Heart left ventricle (tissue), 16 donors: ENCODE results near the gene THOC5. TPM values are rescaled to one million over a fixed set of nuclear protein-coding genes. Genes with fewer than 3 reads are reported as not detected.
A peak's percentile ranks its signal among the peaks of the same experiment; 100 is the strongest.

Experiments
- ATAC-seq, 4 donors: fragments of 200-7000 bp; cut with Tn5 transposase; one replicate each; pipeline ENCODE4 v1.9.1; 2020 to 2022; ENCODE audit warnings: moderate library complexity in 4 of 4, mild to moderate bottlenecking in 3 of 4, moderate number of reproducible peaks in 1 of 4
- DNase-seq, 5 donors: peaks; one replicate each; pipeline ENCODE4 v3.0.0-alpha.2; 2020
- H3K27ac ChIP-seq, 12 donors: fragments of 200-600 bp; sonication (generic) in 4 of 12; one replicate each; pipeline versions ENCODE4 v1.5.0 to v1.8.0; 2016 to 2022; ENCODE audit warnings: mild to moderate bottlenecking in 2 of 12
- H3K27me3 ChIP-seq, 9 donors: fragments of 200-600 bp; sonication (generic) in 2 of 9; one replicate each; pipeline versions ENCODE4 v1.5.1 to v1.8.0; 2016 to 2022; ENCODE audit warnings: mild to moderate bottlenecking in 3 of 9
- H3K36me3 ChIP-seq, 9 donors: fragments of 200-600 bp; sonication (generic) in 2 of 9; one replicate each; pipeline versions ENCODE4 v1.5.0 to v1.8.0; 2018 to 2022; ENCODE audit warnings: mild to moderate bottlenecking in 2 of 9
- H3K4me1 ChIP-seq, 12 donors: fragments of 200-600 bp; sonication (generic) in 4 of 12; one replicate each; pipeline versions ENCODE4 v1.5.0 to v1.8.0; 2016 to 2022; ENCODE audit warnings: mild to moderate bottlenecking in 3 of 12
- H3K4me3 ChIP-seq, 12 donors: fragments of 200-600 bp; sonication (generic) in 4 of 12; one replicate each; pipeline versions ENCODE4 v1.5.0 to v1.8.0; 2017 to 2022; ENCODE audit warnings: mild to moderate bottlenecking in 9 of 12, moderate library complexity in 4 of 12
- H3K9me3 ChIP-seq, 12 donors: fragments of 200-600 bp; sonication (generic) in 4 of 12; one replicate each; pipeline versions ENCODE4 v1.5.0 to v1.8.0; 2016 to 2022; ENCODE audit warnings: mild to moderate bottlenecking in 1 of 12
- CTCF ChIP-seq, 12 donors: fragments of 200-600 bp; sonication (generic) in 4 of 12; IDR thresholded peaks; one replicate each; pipeline versions ENCODE4 v1.5.0 to v1.8.0; 2018 to 2022; ENCODE audit warnings: antibody characterized with exemption in 12 of 12, mild to moderate bottlenecking in 5 of 12
- POLR2A ChIP-seq, 2 donors: fragments of 450-650 bp; IDR thresholded peaks; one replicate each; pipeline ENCODE4 v1.6.1; 2017; ENCODE audit warnings: antibody characterized with exemption in 2 of 2, mild to moderate bottlenecking in 2 of 2, moderate library complexity in 2 of 2
- whole genome bisulfite sequencing, 4 donors: extraction: QIAGEN DNeasy Blood & Tissue Kit in 2 of 4; methylation state at CpG; one replicate each; pipeline versions ENCODE4 v1.1.5 to v1.1.7; 2013 to 2018; 5-methylcytosine and 5-hydroxymethylcytosine counted together
- intact Hi-C, 10 donors: fragments of 100-400 bp; cut with DNase I; formaldehyde crosslinking; loops; one replicate each; pipeline versions ENCODE4 v1.11.1 to v1.14.2; 2022
- polyA plus RNA-seq, 2 donors: library from polyadenylated mRNA; stranded (reverse); fragments of 200-250 nt; gene quantifications; one replicate each; pipeline ENCODE4 v1.2.3, GENCODE V29; 2013
- total RNA-seq, 9 donors: library from RNA; depleted of rRNA in 2 of 9; stranded (reverse); fragments of >200 nt in 2 of 9; fragmentation: NEBNext Ultra II Directional in 3 of 9; extraction: Animal tissue kit (Norgen Biotek cat#: 25700) in 3 of 9; gene quantifications; one replicate each; pipeline versions ENCODE4 v1.1.0 to v1.2.4, GENCODE V29; 2016 to 2023
- donor health status: ischemic (EF 13 %, LVEDD 7.1; RV severe dilation, severe dysfunction).
- donor health status: healthy with polysubstance abuse.
- donor health status: DM: no; HTN: yes; CAD: no.
- donor health status: DM: no; HTN: no; CAD: no.
- donor health status: ischemic (EF 25% LVEDD 6.9; RV normal size, moderate dysfunction).
- donor health status: ischemic (EF 25% LVEDD 5.7; RV mildly dilated, moderate dysfunction).
- donor health status: healthy.
- donor health status: DM: yes; HTN: yes; CAD: no.
- donor health status: ischemic (EF 35%, LVEDD 5.7; RV mildly dilated, moderate dysfunction).
- donor health status: nonischemic (EF 11% LVEDD 7.7; RV severe dilation, severe dysfunction).
- donor health status: DM: yes; HTN: yes; CAD: no.
- donor health status: PGD.
- donor health status: ischemic (EF 29% LVEDD 5.4; RV normal size, mild dysfunction).
- donor health status: nonischemic (EF 23%, LVEDD 6.1; RV moderate dilation, normal function).

The THOC5 gene
- total and polyA plus RNA-seq, 11 donors = 25.5 to 88.7 (median 40.6) TPM

GRCh38 chr22:29530716-29531115 is 22.8 kb downstream of the THOC5 start:
- H3K9me3 ChIP-seq = peaks cover 0 to 5% (median 0%) of the 10 kb centered on the region in 12 donors
- H3K27me3 ChIP-seq = no peaks in the 10 kb centered on the region
- DNase-seq (no peak), ATAC-seq (no peak)
- intact Hi-C loops = no loop called here
- 90 to 95% (median 93%) methylated on average over 3 to 4 of the region's 4 CpGs for WGBS, 4 donors
- no peaks in the 10 kb centered on the region for H3K4me1 ChIP-seq
- no peak overlapping the region for H3K27ac ChIP-seq
- H3K36me3 ChIP-seq = peaks cover 5 to 100% (median 99%) of the 10 kb centered on the region in 9 donors
- TF ChIP-seq POLR2A (IDR thresholded peaks at IDR 0.05) = no peak
- no peak for TF ChIP-seq CTCF (IDR thresholded peaks at IDR 0.05)
- no peak overlapping the region for H3K4me3 ChIP-seq

- no peak overlapping the region for H3K4me3 ChIP-seq
- H3K27me3 ChIP-seq = no peaks in the 10 kb centered on the region
- ATAC-seq (no peak), DNase-seq (no peak)
- TF ChIP-seq CTCF (IDR thresholded peaks at IDR 0.05) (no peak), POLR2A (IDR thresholded peaks at IDR 0.05) (no peak)
- peaks cover 5 to 100% (median 98%) of the 10 kb centered on the region in 9 donors for H3K36me3 ChIP-seq
- 88 to 99% (median 94%) methylated on average over 5 to 7 of the region's 7 CpGs for WGBS, 4 donors
- no peak overlapping the region for H3K27ac ChIP-seq
- intact Hi-C loops = loop anchor here in 2 of 10 donors (5.0 to 10.0 kb wide), 2 partner anchors 131 to 133 kb away; no protein-coding TSS in a partner anchor
- H3K9me3 ChIP-seq = no peaks in the 10 kb centered on the region
- no peaks in the 10 kb centered on the region for H3K4me1 ChIP-seq
Measured at GRCh38 chr22:29528144-29528543, 25.4 kb downstream of the THOC5 start.

GRCh38 chr22:29524442-29525191 is 28.9 kb downstream of the THOC5 start:
- peak in 1 of 5 donors; percentile 37 for DNase-seq
- peaks cover 3 to 100% (median 97%) of the 10 kb centered on the region in 9 donors for H3K36me3 ChIP-seq
- no peaks in the 10 kb centered on the region for H3K9me3 ChIP-seq
- ATAC-seq = peak in 3 of 4 donors; percentile 79 to 85 (median 82)
- no peak for TF ChIP-seq POLR2A (IDR thresholded peaks at IDR 0.05)
- TF ChIP-seq CTCF (IDR thresholded peaks at IDR 0.05) = peak in 11 of 12 donors; percentile 25 to 55 (median 39)
- H3K4me1 ChIP-seq = no peaks in the 10 kb centered on the region
- no peak overlapping the region for H3K27ac ChIP-seq
- intact Hi-C loops = loop anchor here (1.0 to 10.0 kb wide), 5 partner anchors 127 to 130 kb away; no protein-coding TSS in a partner anchor
- no peaks in the 10 kb centered on the region for H3K27me3 ChIP-seq
- H3K4me3 ChIP-seq = no peak overlapping the region
- 46 to 65% (median 56%) methylated on average over 5 of the region's 5 CpGs for WGBS, 4 donors

GRCh38 chr22:29523761-29524160 is 29.8 kb downstream of the THOC5 start:
- H3K36me3 ChIP-seq = peaks cover 3 to 100% (median 97%) of the 10 kb centered on the region in 9 donors
- no peaks in the 10 kb centered on the region for H3K9me3 ChIP-seq
- DNase-seq = no peak
- H3K27ac ChIP-seq = no peak overlapping the region
- no peaks in the 10 kb centered on the region for H3K27me3 ChIP-seq
- WGBS, 4 donors = 81 to 93% (median 89%) methylated on average over 2 of the region's 2 CpGs
- TF ChIP-seq CTCF (IDR thresholded peaks at IDR 0.05) (no peak), POLR2A (IDR thresholded peaks at IDR 0.05) (no peak)
- intact Hi-C loops = loop anchor here in 9 of 10 donors (1.0 to 10.0 kb wide), 5 partner anchors 126 to 129 kb away; no protein-coding TSS in a partner anchor
- H3K4me3 ChIP-seq = no peak overlapping the region
- H3K4me1 ChIP-seq = no peaks in the 10 kb centered on the region
- ATAC-seq = no peak
